Dermis microvascular lymphatic vessel endothelial cell (primary cell): ENCODE data around the gene EIF5AL1. TPM values are rescaled to one million over a fixed set of nuclear protein-coding genes. Genes with fewer than 3 reads are reported as not detected.
"Not testable (repeated sequence)": the region's sequence is repeated elsewhere in the genome, so short reads cannot be mapped to it uniquely, and the experiment has no call there.

Source experiments
- DNase-seq, 2 donors: peaks; one replicate each; pipeline versions ENCODE4 v3.0.0 to v3.0.0-alpha.2; 2010; ENCODE audit warnings: low read depth in 2 of 2
- total RNA-seq: library from RNA; depleted of rRNA; stranded (reverse); fragments of >200 nt; gene quantifications from 2 replicates; pipeline ENCODE4 v1.2.1, GENCODE V29; 2014

EIF5AL1 gene
- 0.25 and 0.39 TPM in 2 replicates for total RNA-seq

GRCh38 chr10:79511891-79512583 lies at the start of gene EIF5AL1:
EIF5AL1 (plus strand) TSS chr10:79512533; CDS start chr10:79512650, 117 bp downstream.
- DNase-seq: not testable (repeated sequence)

- no peak for DNase-seq
Observed at GRCh38 chr10:79463578-79464496, 48.5 kb upstream of the EIF5AL1 start.

DNA sequence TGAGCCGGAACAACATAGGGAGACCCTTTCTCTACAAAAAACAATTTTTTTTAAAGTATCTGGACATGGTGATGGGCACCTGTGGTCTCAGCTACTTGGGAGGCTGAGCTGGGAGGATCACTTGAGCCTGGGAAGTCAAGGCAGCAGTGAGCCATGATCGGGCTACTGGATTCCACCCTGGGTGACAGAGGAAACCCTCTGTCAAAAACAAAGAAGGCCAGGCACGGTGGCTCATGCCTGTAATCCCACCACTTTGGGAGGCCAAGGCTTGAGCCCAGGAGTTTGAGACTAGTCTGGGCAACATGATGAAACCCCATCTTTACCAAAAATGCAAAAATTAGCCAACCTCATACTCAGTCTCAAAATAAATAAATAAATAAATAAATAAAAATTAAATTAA lies 47.0 kb upstream of the EIF5AL1 start:
- no peak for DNase-seq

DNA sequence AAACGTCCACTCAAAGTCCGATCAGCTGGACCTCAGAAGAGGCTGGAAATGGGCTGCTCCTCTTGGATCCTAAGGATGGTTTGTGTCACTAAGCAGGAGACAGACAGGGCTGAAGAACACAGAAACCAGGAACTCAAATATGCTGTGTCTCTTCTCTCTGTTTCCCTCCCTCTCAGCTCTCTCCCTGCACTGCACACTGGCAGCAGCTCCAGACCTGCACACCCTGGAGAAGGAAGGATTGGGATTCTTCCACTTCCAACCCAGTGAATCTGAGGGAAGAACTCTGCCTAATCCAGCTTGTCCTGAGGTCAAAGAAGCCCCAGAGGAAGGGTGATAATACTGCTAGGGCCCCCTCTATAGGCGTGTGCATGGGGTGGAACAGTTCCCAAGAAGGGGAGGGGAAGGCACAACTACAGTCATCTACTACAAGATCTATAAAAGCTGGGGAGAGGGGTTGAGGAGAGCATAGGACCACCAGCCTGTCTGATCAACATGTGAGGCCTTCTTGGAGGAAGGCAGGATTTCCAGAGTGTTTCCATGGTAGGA lies 44.2 kb upstream of the EIF5AL1 start:
- DNase-seq: no peak

GRCh38 chr10:79468841-79469585 lies 43.3 kb upstream of the EIF5AL1 start:
- DNase-seq: no peak

DNA sequence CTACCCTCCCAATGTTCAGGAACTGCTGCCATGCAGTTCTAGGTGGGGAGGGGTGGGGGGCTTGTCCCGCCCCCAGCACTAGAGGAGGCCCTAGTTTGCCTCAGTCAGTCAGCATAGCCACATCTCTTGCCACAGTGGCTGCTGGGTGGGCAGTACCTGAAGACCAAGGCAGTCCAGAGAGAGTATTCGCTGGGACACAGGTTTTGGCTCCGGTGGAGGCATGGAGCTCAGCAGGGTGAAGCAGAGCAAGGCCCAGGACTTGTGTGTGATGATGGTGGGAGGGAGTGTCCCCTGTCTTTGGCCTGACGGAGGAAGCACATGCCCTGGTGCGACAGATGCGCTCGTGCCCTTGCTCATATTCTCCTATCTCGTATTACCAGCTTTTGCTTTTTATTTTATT lies 42.2 kb upstream of the EIF5AL1 start:
- DNase-seq: no peak

DNA sequence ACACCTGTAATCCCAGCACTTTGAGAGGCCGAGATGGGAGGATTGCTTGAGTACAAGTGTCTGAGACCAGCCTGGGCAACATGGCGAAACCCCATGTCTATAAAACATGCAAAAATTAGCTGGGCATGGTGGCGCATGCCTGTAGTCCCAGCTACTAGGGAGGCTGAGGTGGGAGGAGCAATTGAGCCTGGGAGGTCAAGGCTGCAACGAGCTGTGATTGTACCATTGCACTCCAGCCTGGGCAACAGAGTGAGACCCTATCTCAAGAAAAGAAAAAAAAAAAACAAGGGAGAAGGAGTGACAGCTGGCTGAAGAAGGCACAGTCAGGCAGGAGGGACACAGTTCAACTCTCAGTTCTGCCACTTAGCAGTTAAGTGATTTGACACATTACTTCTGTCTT lies 40.6 kb upstream of the EIF5AL1 start:
- DNase-seq: no peak

DNA sequence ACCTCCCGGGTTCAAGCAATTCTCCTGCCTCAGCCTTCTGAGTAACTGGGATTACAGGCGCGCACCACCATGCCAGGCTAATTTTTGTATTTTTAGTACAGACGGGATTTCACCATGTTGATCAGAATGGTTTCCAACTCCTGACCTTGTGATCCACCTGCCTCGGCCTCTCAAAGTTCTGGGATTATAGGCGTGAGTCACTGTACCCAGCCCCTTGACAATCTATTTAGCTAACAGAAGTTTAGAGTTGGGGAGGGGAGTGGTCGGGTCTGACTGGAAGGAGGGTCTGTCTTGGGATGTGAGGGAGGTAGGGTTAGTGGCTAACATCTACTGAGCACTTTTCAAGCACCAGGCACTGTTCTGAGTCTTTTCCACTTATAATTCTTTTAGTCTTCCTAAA lies 39.9 kb upstream of the EIF5AL1 start:
- no peak for DNase-seq

DNA sequence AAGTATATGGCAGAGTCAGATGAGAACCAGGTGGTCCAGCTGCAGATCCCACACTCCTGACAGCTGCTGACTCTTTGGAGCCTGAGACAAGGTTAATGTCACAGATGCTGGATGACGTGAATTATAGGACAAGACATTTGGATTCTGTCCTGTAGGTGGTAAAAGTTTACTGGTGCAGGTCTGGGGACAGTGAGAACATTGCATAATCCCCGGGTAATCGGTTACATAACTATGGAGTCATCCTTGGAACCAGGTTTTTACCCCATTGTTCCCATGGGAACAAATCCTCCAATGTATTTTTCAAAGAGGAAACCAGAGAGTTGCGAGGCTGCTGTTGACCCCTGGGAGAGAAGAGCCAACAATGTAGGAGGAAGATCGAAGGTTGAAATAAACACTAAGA lies 39.4 kb upstream of the EIF5AL1 start:
- DNase-seq: no peak

GRCh38 chr10:79473496-79474095 lies 38.7 kb upstream of the EIF5AL1 start:
- DNase-seq: no peak

DNA sequence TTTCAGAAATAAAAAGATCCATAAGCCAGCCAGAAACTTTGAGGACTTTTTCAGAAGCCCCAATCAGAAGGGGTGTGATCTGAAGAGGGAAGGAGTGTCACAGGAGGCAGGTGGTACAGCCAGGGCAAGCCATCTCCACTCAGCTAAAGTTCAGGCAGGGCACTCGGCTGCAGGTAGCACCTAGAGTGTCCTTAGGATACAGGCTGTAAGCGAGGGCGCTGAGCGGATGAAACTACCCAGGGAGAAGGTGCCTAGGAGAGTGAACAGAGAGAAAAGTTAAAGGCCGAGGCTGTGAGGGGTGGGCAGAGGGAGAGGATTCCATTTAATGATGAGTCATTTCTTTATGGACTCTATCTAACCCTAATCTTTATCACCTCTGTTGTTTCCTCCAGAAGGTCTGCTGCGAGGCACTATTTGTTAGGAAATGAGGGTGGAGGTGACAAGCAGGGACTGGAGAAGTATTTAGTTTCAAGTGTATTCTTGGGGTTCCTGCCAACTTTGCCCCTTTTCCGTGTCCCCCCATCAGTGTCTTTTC lies 37.1 kb upstream of the EIF5AL1 start:
- DNase-seq: no peak

DNA sequence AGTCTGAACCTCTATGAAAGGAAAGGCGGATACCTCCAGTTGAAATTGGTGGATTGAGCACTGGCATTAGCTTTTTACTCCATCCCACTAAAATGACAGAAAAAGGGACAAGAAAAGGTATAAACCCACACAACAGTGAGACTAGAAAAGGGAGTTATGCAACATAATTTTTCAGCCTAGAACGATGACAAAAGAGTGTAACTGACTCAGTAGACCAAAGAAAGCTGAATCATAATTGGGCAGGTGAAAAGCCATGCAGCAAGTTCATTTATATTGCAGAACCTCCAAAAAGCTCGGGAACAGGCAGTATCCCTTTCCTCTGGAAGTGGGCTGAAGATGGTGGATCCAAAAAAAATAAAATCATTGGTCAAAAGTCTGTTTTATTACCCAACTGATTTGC lies 36.5 kb upstream of the EIF5AL1 start:
- no peak for DNase-seq

DNA sequence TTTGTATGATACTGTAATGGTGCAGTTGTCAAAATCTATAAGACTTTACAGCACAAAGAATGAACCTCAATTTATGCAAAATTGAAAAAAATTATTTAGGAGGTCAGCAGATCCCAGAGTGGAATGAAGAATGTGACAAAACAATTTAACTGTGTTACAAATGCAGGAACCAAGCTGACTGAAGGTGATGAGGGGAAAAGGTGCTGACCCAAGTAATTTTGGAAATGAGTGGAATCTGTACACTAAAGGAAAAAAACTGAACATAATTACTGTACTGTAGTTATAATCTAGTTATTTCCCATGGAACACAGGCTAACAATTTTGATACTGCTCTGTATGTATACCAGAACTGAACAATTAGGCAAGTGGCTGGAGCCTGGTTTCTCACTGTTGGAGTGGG lies 35.7 kb upstream of the EIF5AL1 start:
- DNase-seq: no peak

GRCh38 chr10:79477456-79477855 lies 34.9 kb upstream of the EIF5AL1 start:
- no peak for DNase-seq

DNA sequence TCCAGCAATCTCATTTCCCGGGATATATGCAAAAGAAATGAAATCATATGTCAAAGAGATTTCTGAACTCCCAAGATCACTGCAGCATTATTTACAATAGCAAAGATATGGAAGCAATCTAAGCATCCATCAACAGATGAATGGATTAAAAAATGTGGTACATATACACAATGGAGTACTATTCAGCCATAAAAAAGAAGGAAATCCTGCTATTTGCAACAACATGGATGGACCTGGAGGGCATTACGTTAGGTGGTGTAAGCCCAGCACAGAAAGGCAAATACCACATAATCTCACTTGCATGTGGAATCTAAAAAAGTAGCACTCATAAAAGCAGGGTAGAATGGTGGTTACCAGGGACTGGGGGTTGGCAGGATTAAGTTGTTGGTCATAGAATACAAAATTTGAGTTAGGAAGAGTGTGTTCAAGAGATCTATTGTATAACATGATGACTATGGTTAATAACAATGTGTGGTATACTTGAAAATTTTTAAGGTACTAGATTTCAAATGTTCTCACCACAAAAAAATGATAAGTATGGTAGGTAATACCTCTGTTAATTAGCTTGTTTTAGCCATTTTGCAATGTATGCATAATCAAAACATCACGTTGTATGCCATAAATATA lies 32.9 kb upstream of the EIF5AL1 start:
- DNase-seq: no peak

DNA sequence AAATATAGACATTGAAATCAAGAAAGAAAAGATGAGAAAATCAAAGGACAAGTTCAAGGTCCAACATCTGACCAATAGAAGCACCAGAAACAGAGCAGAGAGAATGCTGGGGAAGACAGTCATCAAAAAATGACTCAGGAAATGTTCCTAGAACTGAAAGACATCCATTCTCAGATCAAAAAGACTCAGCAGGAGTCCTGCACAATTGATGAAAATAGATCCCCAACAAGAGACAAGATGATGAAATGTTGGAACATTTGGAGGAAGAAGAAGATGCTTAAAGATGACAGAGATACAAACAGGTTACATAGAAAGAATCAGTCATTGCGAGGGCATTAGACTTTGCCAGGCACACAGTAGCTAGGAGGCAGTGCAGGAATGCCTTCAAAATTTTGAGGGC lies 30.0 kb upstream of the EIF5AL1 start:
- DNase-seq: no peak

- no peak for DNase-seq
Observed at GRCh38 chr10:79482741-79483140, 29.6 kb upstream of the EIF5AL1 start.

DNA sequence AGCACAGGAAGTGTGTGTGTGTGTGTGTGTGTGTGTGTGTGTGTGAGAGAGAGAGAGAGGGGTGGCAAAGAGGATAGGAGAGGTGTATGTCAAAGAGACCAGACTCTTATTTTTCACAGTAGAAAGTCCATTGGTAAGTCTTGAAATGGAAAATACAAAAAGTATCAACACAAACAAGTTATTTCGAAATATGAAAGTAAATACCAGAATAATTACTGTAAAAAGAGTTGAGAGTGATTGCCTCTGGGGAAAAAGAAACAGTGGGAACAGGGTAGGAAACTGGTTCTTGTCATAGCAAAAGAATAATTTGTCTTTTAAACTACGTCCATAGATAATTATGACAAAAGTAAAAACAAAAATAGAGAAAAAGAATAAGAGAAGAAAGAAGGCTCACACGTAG lies 29.0 kb upstream of the EIF5AL1 start:
- DNase-seq: no peak

- no peak for DNase-seq
Observed at GRCh38 chr10:79483948-79484347, 28.4 kb upstream of the EIF5AL1 start.

- no peak for DNase-seq
Observed at GRCh38 chr10:79484476-79484875, 27.9 kb upstream of the EIF5AL1 start.
